Vagina (tissue), 2 donors: ENCODE data around the gene NCOA7. TPM values are rescaled to one million over a fixed set of nuclear protein-coding genes. Genes with fewer than 3 reads are reported as not detected.
"Not testable (repeated sequence)": the region's sequence is repeated elsewhere in the genome, so short reads cannot be mapped to it uniquely, and the experiment has no call there.

Experiments
- DNase-seq, 2 donors: peaks; one replicate each; pipeline ENCODE4 v3.0.0-alpha.2; 2017; ENCODE audit errors: extremely low spot score in 2 of 2
- H3K27ac ChIP-seq: fragments of 200-600 bp; sonication (generic); one replicate; pipeline ENCODE4 v1.5.1; 2019
- H3K27me3 ChIP-seq: fragments of 200-600 bp; sonication (generic); one replicate; pipeline ENCODE4 v1.5.1; 2019
- H3K36me3 ChIP-seq, 2 donors: fragments of 200-600 bp; sonication (generic); one replicate each; pipeline ENCODE4 v1.5.1; 2017 to 2019
- H3K4me1 ChIP-seq: fragments of 200-600 bp; sonication (generic); one replicate; pipeline ENCODE4 v1.5.1; 2019
- H3K4me3 ChIP-seq, 2 donors: fragments of 200-600 bp; sonication (generic); 1 replicate in 1 of 2; 2 replicates in 1 of 2; pipeline ENCODE4 v1.5.1; 2016 to 2019
- H3K9me3 ChIP-seq: fragments of 200-600 bp; sonication (generic); one replicate; pipeline ENCODE4 v1.5.1; 2019
- CTCF ChIP-seq, 3 experiments: fragments of 450-650 bp in 2 of 3; fragments of 200-600 bp in 1 of 3; sonication (generic) in 1 of 3; IDR thresholded peaks; one replicate each; pipeline ENCODE4 v1.5.1; 2017 to 2019; ENCODE audit warnings: antibody characterized with exemption in 3 of 3, mild to moderate bottlenecking in 2 of 3, moderate library complexity in 2 of 3
- POLR2A ChIP-seq, 2 donors: fragments of 450-650 bp; IDR thresholded peaks; one replicate each; pipeline ENCODE4 v1.6.1; 2017; ENCODE audit warnings: antibody characterized with exemption in 2 of 2, mild to moderate bottlenecking in 2 of 2, moderate library complexity in 2 of 2
- POLR2AphosphoS5 ChIP-seq, 2 donors: sonication (generic); formaldehyde crosslinking; IDR thresholded peaks; one replicate each; pipeline ENCODE4 v1.9.0; 2017; ENCODE audit warnings: antibody characterized with exemption in 2 of 2, mild to moderate bottlenecking in 2 of 2, low read depth in 1 of 2; ENCODE audit not compliant: insufficient read depth in 1 of 2
- intact Hi-C: fragments of 100-400 bp; cut with DNase I; formaldehyde crosslinking; loops from one replicate; pipeline ENCODE4 v1.15.1; 2023
- total RNA-seq: library from RNA; depleted of rRNA; stranded (reverse); fragments of >200 nt; gene quantifications from one replicate; pipeline ENCODE4 v1.2.3, GENCODE V29; 2016

Gene NCOA7
- total RNA-seq, 1 donor from 2014 or later: 48.6 TPM

- H3K4me3 ChIP-seq: no peak overlapping the region
- no peaks in the 10 kb centered on the region for H3K27me3 ChIP-seq
- no peak for TF ChIP-seq CTCF (IDR thresholded peaks at IDR 0.05)
- no peak for TF ChIP-seq POLR2A (IDR thresholded peaks at IDR 0.05)
- no peak for TF ChIP-seq POLR2AphosphoS5 (IDR thresholded peaks at IDR 0.05; ENCODE audit: insufficient read depth in 1 of 2, low read depth in 1 of 2)
- no peak for DNase-seq
- no peaks in the 10 kb centered on the region for H3K36me3 ChIP-seq
- H3K9me3 ChIP-seq: no peaks in the 10 kb centered on the region
- H3K27ac ChIP-seq: no peak overlapping the region
- intact Hi-C loops: loop anchor here (10.0 kb wide), 1 partner anchor 614 kb away; the partner anchor contains the start of gene TPD52L1
- no peaks in the 10 kb centered on the region for H3K4me1 ChIP-seq
Observed at GRCh38 chr6:125769147-125769783, 21.5 kb upstream of the NCOA7 start.

GRCh38 chr6:125773387-125774341, 17.1 kb upstream of the NCOA7 start:
- intact Hi-C loops: no loop called here
- Histone ChIP-seq H3K36me3 (no peaks in the 10 kb centered on the region), H3K27ac (no peak overlapping the region), H3K9me3 (no peaks in the 10 kb centered on the region), H3K4me1 (no peaks in the 10 kb centered on the region), H3K27me3 (no peaks in the 10 kb centered on the region), H3K4me3 (no peak overlapping the region)
- TF ChIP-seq POLR2AphosphoS5 (IDR thresholded peaks at IDR 0.05; ENCODE audit: insufficient read depth in 1 of 2, low read depth in 1 of 2): no peak
- TF ChIP-seq POLR2A (IDR thresholded peaks at IDR 0.05): no peak
- no peak for TF ChIP-seq CTCF (IDR thresholded peaks at IDR 0.05)
- no peak for DNase-seq

- H3K4me1 ChIP-seq, H3K27me3 ChIP-seq, H3K4me3 ChIP-seq, H3K27ac ChIP-seq, H3K36me3 ChIP-seq, H3K9me3 ChIP-seq, intact Hi-C loops, DNase-seq: not testable (repeated sequence)
Observed at GRCh38 chr6:125776107-125776826, 14.5 kb upstream of the NCOA7 start.

- no peaks in the 10 kb centered on the region for H3K36me3 ChIP-seq
- H3K27me3 ChIP-seq: no peaks in the 10 kb centered on the region
- H3K9me3 ChIP-seq: no peaks in the 10 kb centered on the region
- peak in 1 of 2 donors; percentile 94 for TF ChIP-seq POLR2AphosphoS5 (IDR thresholded peaks at IDR 0.05; ENCODE audit: insufficient read depth in 1 of 2, low read depth in 1 of 2)
- TF ChIP-seq POLR2A (IDR thresholded peaks at IDR 0.05): no peak
- peak in 1 of 3 experiments; percentile 34 for TF ChIP-seq CTCF (IDR thresholded peaks at IDR 0.05)
- peaks cover 8% of the 10 kb centered on the region for H3K4me1 ChIP-seq
- H3K27ac ChIP-seq: peak overlapping the region; percentile 86
- intact Hi-C loops: loop anchor here (5.0 kb wide), 1 partner anchor 177 kb away; the partner anchor contains the start of gene HINT3
- DNase-seq: peak in 1 of 2 donors; percentile 96
- H3K4me3 ChIP-seq: peak overlapping the region; percentile 59 to 70
Observed at GRCh38 chr6:125779924-125780539, 10.7 kb upstream of the NCOA7 start.
